ENCODE results near the gene ELP6. TPM values are rescaled to one million over a fixed set of nuclear protein-coding genes. Genes with fewer than 3 reads are reported as not detected.

Gene ELP6
- total RNA-seq, 1 donor from 2014 or later, result 17.2 TPM

Small RNAs within 50 kb of the gene (small RNA-seq; reads per million reads assigned to genes)
- not detected for gene AC099778.2 (ENCODE audit: low replicate concordance)
- not detected for gene RN7SL870P (ENCODE audit: low replicate concordance)

Other genes starting within 250 kb of the ELP6 start
- 3.4 TPM for gene KIF9, start 230.9 kb downstream of the ELP6 start, total RNA-seq
- gene KLHL18, start 230.8 kb downstream of the ELP6 start, total RNA-seq, result 22.9 TPM
- 15.0 TPM for gene PTPN23, start 132.7 kb downstream of the ELP6 start, total RNA-seq
- 45.7 TPM for gene SCAP, start 37.8 kb downstream of the ELP6 start, total RNA-seq
- gene CSPG5, start 65.2 kb upstream of the ELP6 start, total RNA-seq, result 111 TPM